Inferior parietal cortex (tissue), 1 donor: ENCODE measurements around the gene ZRANB1.

Experiments
- DNase-seq: peaks from one replicate; pipeline ENCODE4 v3.0.0-alpha.2; 2016; ENCODE audit errors: extremely low spot score

The ZRANB1 gene

GRCh38 chr10:124921261-124921660 lies 20.7 kb upstream of the ZRANB1 start:
- DNase-seq = no peak

- no peak for DNase-seq
Observed at GRCh38 chr10:124923684-124924083, 18.2 kb upstream of the ZRANB1 start.

- DNase-seq = no peak
Observed at GRCh38 chr10:124926548-124926947, 15.4 kb upstream of the ZRANB1 start.

- no peak for DNase-seq
Observed at GRCh38 chr10:124928087-124928486, 13.8 kb upstream of the ZRANB1 start.

GRCh38 chr10:124928545-124928944 lies 13.4 kb upstream of the ZRANB1 start:
- no peak for DNase-seq

- no peak for DNase-seq
Observed at GRCh38 chr10:124935946-124936345, 6.0 kb upstream of the ZRANB1 start.

- DNase-seq = no peak
Observed at GRCh38 chr10:124936813-124937212, 5.1 kb upstream of the ZRANB1 start.

- no peak for DNase-seq
Observed at GRCh38 chr10:124939290-124939689, 2.6 kb upstream of the ZRANB1 start.

GRCh38 chr10:124942317-124943169 lies 620 bp downstream of the ZRANB1 start:
- no peak for DNase-seq

- DNase-seq = no peak
Observed at GRCh38 chr10:124943301-124944092, 1.6 kb downstream of the ZRANB1 start.

GRCh38 chr10:124944982-124945381 lies 3.1 kb downstream of the ZRANB1 start:
- DNase-seq = no peak

GRCh38 chr10:124946945-124947344 lies 5.0 kb downstream of the ZRANB1 start:
- no peak for DNase-seq

- no peak for DNase-seq
Observed at GRCh38 chr10:124949543-124949942, 7.6 kb downstream of the ZRANB1 start.

- DNase-seq = no peak
Observed at GRCh38 chr10:124952123-124952522, 10.2 kb downstream of the ZRANB1 start.

GRCh38 chr10:124953421-124953820 lies 11.5 kb downstream of the ZRANB1 start:
- no peak for DNase-seq

- DNase-seq = no peak
Observed at GRCh38 chr10:124955243-124955642, 13.3 kb downstream of the ZRANB1 start.

GRCh38 chr10:124955868-124956267 lies 13.9 kb downstream of the ZRANB1 start:
- no peak for DNase-seq

- DNase-seq = no peak
Observed at GRCh38 chr10:124956764-124957163, 14.8 kb downstream of the ZRANB1 start.

- DNase-seq = no peak
Observed at GRCh38 chr10:124957404-124957947, 15.6 kb downstream of the ZRANB1 start.

- DNase-seq = no peak
Observed at GRCh38 chr10:124959564-124959963, 17.6 kb downstream of the ZRANB1 start.

GRCh38 chr10:124961248-124961570 lies 19.3 kb downstream of the ZRANB1 start:
- no peak for DNase-seq

- DNase-seq = no peak
Observed at GRCh38 chr10:124962421-124962820, 20.5 kb downstream of the ZRANB1 start.
